GM18520 (cell line): ENCODE measurements around the gene SLC39A6.
"Not testable (repeated sequence)": the region's sequence is repeated elsewhere in the genome, so short reads cannot be mapped to it uniquely, and the experiment has no call there.

Experiments used
- ATAC-seq: cut with Tn5 transposase; IDR thresholded peaks from one replicate; pipeline ENCODE4 v1.9.1; 2021; ENCODE audit not compliant: unreplicated experiment

Gene SLC39A6

DNA sequence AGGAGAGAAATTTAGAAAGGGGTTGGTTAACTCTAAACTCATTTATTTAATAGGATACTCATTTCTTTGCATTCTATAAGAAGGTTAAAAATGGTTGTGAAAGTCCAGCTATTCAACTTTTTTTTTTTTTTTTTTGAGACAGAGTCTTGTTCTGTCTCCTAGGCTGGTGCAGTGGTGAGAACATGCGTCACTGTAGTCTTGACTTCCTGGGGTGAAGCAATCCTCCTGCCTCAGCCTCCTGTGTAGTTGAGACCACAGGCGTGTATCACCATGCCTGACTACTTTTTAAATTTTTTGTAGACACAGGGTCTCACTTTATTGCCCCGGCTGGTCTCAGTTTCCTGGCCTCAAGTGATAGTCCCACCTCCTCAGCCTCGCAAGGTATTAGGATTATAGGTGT, 12.4 kb upstream of the SLC39A6 start:
- no peak for ATAC-seq

DNA sequence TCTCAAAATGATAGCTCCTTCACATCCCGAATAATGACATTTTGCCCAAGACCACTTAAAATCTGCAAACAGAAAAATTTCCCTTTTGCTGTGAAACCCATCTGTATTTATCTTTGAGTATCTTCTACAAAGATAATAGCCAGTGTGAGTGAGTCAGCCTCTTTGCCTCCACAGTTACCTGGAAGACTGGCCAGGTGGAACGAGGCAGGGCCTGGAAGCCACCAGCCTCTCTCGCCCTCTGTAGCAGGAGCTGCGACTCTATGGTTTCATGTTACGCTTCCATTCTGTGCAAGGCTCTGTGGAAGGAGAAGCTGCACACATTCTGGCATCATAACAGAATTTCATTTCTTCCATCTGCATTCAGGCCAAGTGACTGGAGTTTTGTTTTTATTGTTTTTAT, 10.1 kb upstream of the SLC39A6 start:
- ATAC-seq, result no peak

GRCh38 chr18:36135264-36135663, 6.1 kb upstream of the SLC39A6 start:
- no peak for ATAC-seq

GRCh38 chr18:36132756-36133155, 3.6 kb upstream of the SLC39A6 start:
- no peak for ATAC-seq

GRCh38 chr18:36131692-36132483, 2.7 kb upstream of the SLC39A6 start:
- no peak for ATAC-seq

GRCh38 chr18:36130883-36131653, 1.9 kb upstream of the SLC39A6 start:
- ATAC-seq, result no peak

- peak; percentile 1 for ATAC-seq
These were observed 1.1 kb upstream of the SLC39A6 start for GRCh38 chr18:36130039-36130831.

DNA sequence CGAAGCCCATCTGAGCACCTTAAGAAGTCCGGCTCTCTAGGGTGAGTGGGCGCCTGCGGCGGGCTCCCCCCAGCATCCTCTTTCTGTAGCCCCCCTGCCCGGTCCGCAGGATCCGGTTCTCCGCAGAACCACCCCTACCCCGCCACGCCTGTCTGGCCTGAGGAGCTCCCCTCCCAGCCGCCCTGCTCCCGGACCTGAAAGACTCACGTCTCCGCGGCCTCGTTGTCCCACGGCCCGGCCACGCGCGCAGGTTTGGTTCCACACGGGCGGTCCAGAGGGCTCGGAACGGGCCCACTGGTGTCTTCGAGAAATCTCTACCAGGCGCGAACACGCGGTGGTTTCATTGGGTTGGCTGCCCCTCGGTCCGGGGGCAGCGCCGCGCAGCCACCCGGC, 237 bp downstream of the SLC39A6 start:
- no peak for ATAC-seq

DNA sequence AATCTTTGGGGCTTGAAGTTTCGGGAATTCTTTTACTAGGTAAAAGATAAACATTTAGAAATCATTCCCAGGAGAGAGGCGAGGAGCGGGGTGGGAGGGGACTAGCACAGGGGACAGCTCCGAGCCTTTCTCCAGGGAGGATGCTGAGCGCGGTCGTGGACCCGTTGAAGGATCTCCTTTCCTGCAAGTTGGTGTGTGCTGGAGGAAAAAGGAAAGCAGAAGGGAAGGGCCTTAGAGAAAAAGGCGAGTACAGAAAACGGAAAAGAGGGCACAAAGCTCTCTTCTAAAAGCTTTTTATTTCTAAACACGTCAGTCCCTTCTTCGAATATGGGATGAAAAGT, 640 bp downstream of the SLC39A6 start:
- no peak for ATAC-seq

DNA sequence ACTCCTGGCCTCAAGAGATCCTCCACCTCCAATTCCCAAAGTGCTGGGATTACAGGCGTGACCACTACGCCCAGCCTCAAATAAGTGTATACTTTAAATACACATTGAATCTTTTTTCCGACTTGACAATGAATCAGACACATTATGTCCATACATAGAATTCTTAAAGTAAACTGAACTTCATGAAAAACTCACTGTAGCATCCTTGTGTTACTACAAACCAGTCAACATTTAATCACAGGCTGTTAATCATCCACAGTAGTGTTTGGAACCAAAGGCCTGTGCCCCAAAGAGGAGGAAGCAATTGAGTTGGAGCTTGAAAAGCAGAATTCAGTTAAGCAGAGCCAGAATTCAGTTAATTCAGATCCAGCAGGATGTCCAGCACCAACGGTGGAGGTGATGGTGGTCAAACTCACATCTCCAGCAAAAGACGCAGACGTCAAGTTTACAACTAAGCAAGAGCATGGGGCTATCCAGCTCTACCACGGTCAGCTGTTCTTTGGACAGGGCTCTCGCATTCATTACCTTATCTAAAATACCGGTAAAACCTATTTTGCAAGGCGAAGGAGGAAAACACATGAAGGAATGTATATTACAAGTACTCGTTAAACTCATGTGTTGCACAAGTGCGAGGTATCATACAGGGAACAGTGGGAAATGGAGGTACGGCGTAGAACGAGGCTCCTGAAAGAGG, 1.2 kb downstream of the SLC39A6 start:
- no peak for ATAC-seq

DNA sequence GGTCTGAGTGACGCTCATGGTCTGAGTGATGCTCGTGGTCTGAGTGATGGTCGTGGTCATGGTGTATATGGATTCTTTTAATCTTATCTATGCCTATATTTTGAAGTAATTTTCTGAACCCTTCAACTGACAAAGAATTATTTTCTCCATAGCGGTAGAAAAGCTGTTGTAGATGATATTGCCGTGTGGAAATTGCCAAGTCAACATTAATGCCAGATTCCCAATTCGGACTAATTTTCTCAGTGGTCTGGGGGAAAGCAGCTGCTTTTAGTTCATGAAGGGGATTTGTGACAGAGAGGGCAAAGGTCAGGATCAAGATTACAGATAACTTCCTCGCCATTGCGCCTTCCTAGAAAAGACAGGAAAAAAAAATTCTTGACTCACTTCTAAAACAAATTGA, 2.5 kb downstream of the SLC39A6 start:
- ATAC-seq, result no peak

- ATAC-seq, result no peak
These were observed 4.3 kb downstream of the SLC39A6 start for GRCh38 chr18:36124841-36125240.

DNA sequence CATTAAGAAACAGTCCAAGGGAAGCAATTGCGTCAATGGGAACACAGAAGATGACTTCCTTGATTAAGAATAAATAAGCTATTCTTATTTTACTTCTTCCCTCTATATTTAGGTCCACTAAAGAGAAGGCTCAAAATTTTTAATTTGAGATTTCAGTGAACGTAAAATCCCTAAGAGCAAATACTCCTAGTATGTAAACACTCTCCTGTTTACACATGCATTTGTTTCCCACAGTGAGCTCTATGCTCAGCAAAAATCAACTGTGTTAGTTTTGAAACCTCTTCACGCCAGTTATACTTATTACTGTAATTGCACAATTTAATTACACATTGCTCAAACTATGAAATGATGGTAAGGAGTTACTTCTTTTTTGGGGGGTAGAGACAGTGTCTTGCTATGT, 8.8 kb downstream of the SLC39A6 start:
- no peak for ATAC-seq

DNA sequence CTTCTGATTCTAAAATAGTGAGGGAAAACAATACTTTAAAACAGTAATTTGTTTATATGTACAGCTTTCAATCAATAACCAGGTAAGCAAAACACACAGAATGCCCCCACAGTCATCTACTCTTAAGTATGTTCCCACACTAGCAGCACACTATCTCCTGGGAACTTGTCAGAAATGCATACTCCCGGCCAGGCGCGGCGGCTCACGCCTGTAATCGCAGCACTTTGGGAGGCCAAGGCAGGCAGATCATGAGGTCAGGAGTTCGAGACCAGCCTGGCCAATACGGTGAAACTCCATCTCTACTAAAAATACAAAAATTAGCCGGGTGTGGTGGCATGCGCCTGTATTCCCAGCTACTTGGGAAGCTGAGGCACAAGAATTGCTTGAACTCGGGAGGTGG, 12.4 kb downstream of the SLC39A6 start:
- not testable (repeated sequence) for ATAC-seq

DNA sequence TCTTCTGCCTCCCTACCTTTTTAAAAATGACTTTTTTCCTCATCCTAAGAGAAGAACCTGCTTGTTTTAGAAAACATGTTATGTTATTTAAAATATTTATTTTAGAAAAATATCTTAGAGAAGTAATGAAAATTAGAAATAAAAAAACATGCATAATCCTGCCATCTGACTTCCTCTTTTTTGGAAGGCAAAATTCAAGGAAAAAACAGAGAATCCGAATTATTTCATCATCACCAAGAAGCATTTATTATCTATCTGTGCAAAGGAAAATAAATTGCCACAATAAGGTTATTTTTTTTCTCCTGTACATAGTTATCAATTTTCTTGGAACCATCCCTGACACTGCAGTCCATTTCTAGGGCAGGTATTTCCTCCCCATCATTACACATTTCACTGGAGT, 14.4 kb downstream of the SLC39A6 start:
- no peak for ATAC-seq

- ATAC-seq, result no peak
These were observed 14.9 kb downstream of the SLC39A6 start for GRCh38 chr18:36114251-36114650.

- no peak for ATAC-seq
These were observed 16.8 kb downstream of the SLC39A6 start for GRCh38 chr18:36112302-36112701.

GRCh38 chr18:36109737-36110136, 19.4 kb downstream of the SLC39A6 start:
- no peak for ATAC-seq

- ATAC-seq, result no peak
These were observed 20.5 kb downstream of the SLC39A6 start for GRCh38 chr18:36108601-36109000.

- ATAC-seq, result no peak
These were observed 20.9 kb downstream of the SLC39A6 start for GRCh38 chr18:36108196-36108595.

DNA sequence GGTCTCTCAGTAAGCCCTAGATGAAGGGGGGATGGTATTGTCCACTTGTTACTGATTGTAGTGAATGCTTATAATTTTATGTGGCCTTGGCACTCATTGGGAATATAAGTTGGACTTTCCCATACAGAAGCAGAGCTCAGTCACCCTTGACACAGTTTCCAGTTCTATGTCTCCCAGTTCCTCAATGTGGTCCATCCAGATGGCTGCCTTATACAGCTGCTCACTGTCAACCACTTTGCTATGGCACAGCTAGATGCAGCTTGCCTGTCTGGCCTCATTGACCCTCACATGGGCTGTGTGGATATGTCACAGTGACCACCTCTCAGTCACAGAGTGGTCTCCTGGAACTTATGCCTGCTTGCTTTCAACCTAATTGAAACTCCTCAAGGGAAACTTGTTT, 21.7 kb downstream of the SLC39A6 start:
- ATAC-seq, result no peak
